Mammary epithelial cell (primary cell): ENCODE results near the gene ARHGAP26.

Experiments
- CTCF ChIP-seq, 2 donors: IDR thresholded peaks in 1 of 2; conservative IDR thresholded peaks in 1 of 2; 2 replicates each; pipeline ENCODE4 v1.5.1; 2011 to 2012; ENCODE audit warnings: inconsistent platforms in 2 of 2, low read length in 2 of 2, mild to moderate bottlenecking in 2 of 2, control low read depth in 1 of 2, low read depth in 1 of 2; ENCODE audit not compliant: insufficient read depth in 1 of 2; ENCODE audit errors: extremely low read depth in 1 of 2
- EZH2 ChIP-seq: IDR thresholded peaks from 2 replicates; pipeline ENCODE4 v1.6.1; 2012; ENCODE audit warnings: low read length, inconsistent platforms, borderline replicate concordance

- TF ChIP-seq EZH2 (no peak), CTCF (conservative IDR thresholded peaks at IDR 0.05 in 1 of 2, IDR thresholded peaks at IDR 0.05 in 1 of 2; ENCODE audit: extremely low read depth in 1 of 2, insufficient read depth in 1 of 2, low read depth in 1 of 2, low read length in 2 of 2) (no peak)
Measured at GRCh38 chr5:143133721-143134120, 363.5 kb downstream of the ARHGAP26 start.
